ENCODE measurements around the gene JAK3. TPM values are rescaled to one million over a fixed set of nuclear protein-coding genes. Genes with fewer than 3 reads are reported as not detected.

The JAK3 gene
- total and polyA plus RNA-seq, 2 of the 13 experiments (the other 11 are each of a cell fraction or from before 2014, with no cell fraction given), result 3.4 to 18.6 TPM

DNA sequence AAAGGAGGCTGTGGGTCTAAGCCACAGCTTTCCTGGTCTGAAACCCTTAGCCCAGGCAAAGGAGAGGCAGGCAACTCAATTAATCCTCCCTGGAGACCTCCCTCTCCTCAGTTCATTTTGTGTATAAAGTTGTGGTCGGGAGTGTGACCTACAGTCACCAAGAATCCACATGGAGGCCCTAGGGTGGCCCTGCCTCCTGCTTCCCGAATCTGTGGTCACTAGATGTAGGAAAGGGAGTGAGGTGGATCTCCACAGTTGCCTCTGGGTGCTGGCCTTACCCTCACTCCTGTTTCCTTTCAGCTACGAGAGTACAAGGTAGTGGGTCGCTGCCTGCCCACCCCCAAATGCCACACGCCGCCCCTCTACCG, 13.2 kb upstream of the JAK3 start (continued):
- TF ChIP-seq SAP130 (CRISPR knock-in tag; IDR thresholded peaks at IDR 0.05; ENCODE audit: low read depth) (peak; percentile 26; the same call in 1 of the 2 replicates), NFE2L2 (IDR thresholded peaks at IDR 0.05; ENCODE audit: low read length) (no peak), ZNF235 (CRISPR knock-in tag; IDR thresholded peaks at IDR 0.05; ENCODE audit: borderline replicate concordance) (no peak), POLR2A (IDR thresholded peaks at IDR 0.05; ENCODE audit: insufficient read depth in 1 of 2, low read depth in 2 of 2, low read length in 2 of 2) (peak in 1 of 2 experiments; percentile 39; a peak in 1 of 4 replicates), EHMT2 (IDR thresholded peaks at IDR 0.05; ENCODE audit: borderline replicate concordance, low read depth, low read length) (no peak), RARA (CRISPR knock-in tag; IDR thresholded peaks at IDR 0.05) (no peak), NCOA5 (CRISPR knock-in tag; IDR thresholded peaks at IDR 0.05) (no peak)
- TF ChIP-seq, protein P1, sequence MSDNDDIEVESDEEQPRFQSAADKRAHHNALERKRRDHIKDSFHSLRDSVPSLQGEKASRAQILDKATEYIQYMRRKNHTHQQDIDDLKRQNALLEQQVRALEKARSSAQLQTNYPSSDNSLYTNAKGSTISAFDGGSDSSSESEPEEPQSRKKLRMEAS (IDR thresholded peaks at IDR 0.05), result 0 out of 2 replicates have a peak, but pooled peaks have one; percentile 15
- TF ChIP-seq, protein P2, sequence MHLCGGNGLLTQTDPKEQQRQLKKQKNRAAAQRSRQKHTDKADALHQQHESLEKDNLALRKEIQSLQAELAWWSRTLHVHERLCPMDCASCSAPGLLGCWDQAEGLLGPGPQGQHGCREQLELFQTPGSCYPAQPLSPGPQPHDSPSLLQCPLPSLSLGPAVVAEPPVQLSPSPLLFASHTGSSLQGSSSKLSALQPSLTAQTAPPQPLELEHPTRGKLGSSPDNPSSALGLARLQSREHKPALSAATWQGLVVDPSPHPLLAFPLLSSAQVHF (CRISPR knock-in tag; IDR thresholded peaks at IDR 0.05), result 0 out of 2 replicates have a peak, but pooled peaks have one; percentile 13

DNA sequence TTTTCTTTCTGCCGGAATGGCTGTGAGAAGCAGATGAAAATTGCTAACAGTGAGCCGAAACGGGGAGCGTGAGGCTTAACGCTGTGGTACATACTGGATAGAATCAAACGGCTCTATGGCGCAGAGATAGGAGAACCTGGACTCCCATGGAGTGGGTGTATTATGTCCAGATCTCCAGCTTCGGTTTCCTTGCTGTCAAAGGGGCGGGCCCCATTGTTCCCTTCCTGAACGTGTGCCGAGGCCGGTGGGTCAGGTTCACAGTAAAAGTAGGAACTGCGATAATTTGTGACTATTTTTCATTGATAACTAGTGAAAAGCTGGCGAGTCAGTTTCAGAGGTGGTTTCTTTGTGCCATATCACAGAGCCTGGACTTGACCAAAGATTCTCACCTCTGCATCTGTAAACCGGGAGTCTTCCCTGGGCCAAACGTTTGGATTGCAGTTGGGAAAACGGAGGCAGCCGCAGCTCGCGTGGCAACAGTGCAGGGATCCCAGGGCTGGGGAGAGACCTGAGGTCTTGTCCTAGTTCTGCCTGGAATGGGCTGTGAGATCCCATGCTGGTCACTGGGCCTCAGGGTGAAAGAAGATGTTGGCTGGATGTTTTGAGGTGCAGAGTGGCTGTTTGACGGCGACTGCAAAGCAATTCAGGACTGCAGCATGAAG, 12.7 kb upstream of the JAK3 start:
- no peak for FAIRE-seq
- no peak overlapping the region for H2AFZ ChIP-seq (ENCODE audit: low read length)
- peak; percentile 3; the same call in 1 of the 2 replicates for TF ChIP-seq ZNF317 (CRISPR knock-in tag; IDR thresholded peaks at IDR 0.05)
- TF ChIP-seq, protein P2 (CRISPR knock-in tag; IDR thresholded peaks at IDR 0.05), result 0 out of 2 replicates have a peak, but pooled peaks have one; percentile 29
- TF ChIP-seq, protein P3, sequence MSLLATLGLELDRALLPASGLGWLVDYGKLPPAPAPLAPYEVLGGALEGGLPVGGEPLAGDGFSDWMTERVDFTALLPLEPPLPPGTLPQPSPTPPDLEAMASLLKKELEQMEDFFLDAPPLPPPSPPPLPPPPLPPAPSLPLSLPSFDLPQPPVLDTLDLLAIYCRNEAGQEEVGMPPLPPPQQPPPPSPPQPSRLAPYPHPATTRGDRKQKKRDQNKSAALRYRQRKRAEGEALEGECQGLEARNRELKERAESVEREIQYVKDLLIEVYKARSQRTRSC (CRISPR knock-in tag; IDR thresholded peaks at IDR 0.05; ENCODE audit: low read depth), result 0 out of 2 replicates have a peak, but pooled peaks have one; percentile 36
- no peak for TF ChIP-seq MAZ (IDR thresholded peaks at IDR 0.05; ENCODE audit: borderline replicate concordance, low read depth, low read length)
- TF ChIP-seq MAZ (CRISPR knock-in tag; IDR thresholded peaks at IDR 0.05; ENCODE audit: low read depth), result 0 out of 2 replicates have a peak, but pooled peaks have one; percentile 12
- no peak for TF ChIP-seq ZNF678 (CRISPR knock-in tag; IDR thresholded peaks at IDR 0.05)
- TF ChIP-seq, protein P4, sequence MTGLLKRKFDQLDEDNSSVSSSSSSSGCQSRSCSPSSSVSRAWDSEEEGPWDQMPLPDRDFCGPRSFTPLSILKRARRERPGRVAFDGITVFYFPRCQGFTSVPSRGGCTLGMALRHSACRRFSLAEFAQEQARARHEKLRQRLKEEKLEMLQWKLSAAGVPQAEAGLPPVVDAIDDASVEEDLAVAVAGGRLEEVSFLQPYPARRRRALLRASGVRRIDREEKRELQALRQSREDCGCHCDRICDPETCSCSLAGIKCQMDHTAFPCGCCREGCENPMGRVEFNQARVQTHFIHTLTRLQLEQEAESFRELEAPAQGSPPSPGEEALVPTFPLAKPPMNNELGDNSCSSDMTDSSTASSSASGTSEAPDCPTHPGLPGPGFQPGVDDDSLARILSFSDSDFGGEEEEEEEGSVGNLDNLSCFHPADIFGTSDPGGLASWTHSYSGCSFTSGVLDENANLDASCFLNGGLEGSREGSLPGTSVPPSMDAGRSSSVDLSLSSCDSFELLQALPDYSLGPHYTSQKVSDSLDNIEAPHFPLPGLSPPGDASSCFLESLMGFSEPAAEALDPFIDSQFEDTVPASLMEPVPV (CRISPR knock-in tag; IDR thresholded peaks at IDR 0.05), result peak; percentile 3; the same call in 1 of the 2 replicates
- no peak for TF ChIP-seq ZNF598 (CRISPR knock-in tag; IDR thresholded peaks at IDR 0.05; ENCODE audit: borderline replicate concordance)
- no peak for TF ChIP-seq YY1 (IDR thresholded peaks at IDR 0.05; ENCODE audit: insufficient read depth, insufficient replicate concordance, low read depth, low read length)
- TF ChIP-seq ZNF557 (CRISPR knock-in tag; IDR thresholded peaks at IDR 0.05), result 0 out of 2 replicates have a peak, but pooled peaks have one; percentile 19
- TF ChIP-seq ZNF572 (CRISPR knock-in tag; IDR thresholded peaks at IDR 0.05), result no peak
- TF ChIP-seq SALL2 (CRISPR knock-in tag; IDR thresholded peaks at IDR 0.05), result peak; percentile 32; the same call in 1 of the 2 replicates

More for the DNA sequence above, 12.7 kb upstream of the JAK3 start:
- Histone ChIP-seq H3K79me2 (ENCODE audit: insufficient read depth, low read length) (peaks cover 27% of the 10 kb centered on the region), H3K4me1 (ENCODE audit: insufficient read depth, low read length) (peaks cover 22% of the 10 kb centered on the region), H3K36me3 (replicated peaks in 1 of 2; ENCODE audit: control insufficient read depth in 1 of 2, insufficient read depth in 2 of 2, low read length in 2 of 2) (peaks cover 14 to 33% of the 10 kb centered on the region in 2 experiments), H3K27me3 (ENCODE audit: control insufficient read depth in 1 of 2, insufficient read depth in 2 of 2, low read length in 2 of 2) (no peaks in the 10 kb centered on the region; a peak in 1 of 5 replicates), H3K4me3 (replicated peaks in 1 of 3; ENCODE audit: insufficient read depth in 1 of 3, low read depth in 2 of 3, low read length in 3 of 3) (peak overlapping the region; percentile 91 to 97 (median 96)), H4K20me1 (ENCODE audit: insufficient read depth, low read length) (peaks cover 53% of the 10 kb centered on the region), H3K27ac (ENCODE audit: extremely low read length, insufficient read depth, low read length) (peak overlapping the region; percentile 82), H3K9ac (ENCODE audit: insufficient read depth, low read depth, low read length) (peak overlapping the region; percentile 99), H3K4me2 (ENCODE audit: low read depth, low read length) (peak overlapping the region; percentile 82), H3K9me3 (ENCODE audit: low read length) (no peaks in the 10 kb centered on the region)
- TSS peak; percentile 72 for BruUV-seq (replicated peaks)
- DNase-seq (ENCODE audit: low spot score) (no peak), ATAC-seq (no peak)
- in situ Hi-C loops (cut with HindIII; ENCODE audit: extremely low pct_ligation_motif_present, low pct_unique_long_range_greater_than_20kb) (no loop called here), intact Hi-C loops (cut with micrococcal nuclease; ENCODE audit: unreplicated experiment) (no loop called here)
- POLR2A ChIA-PET, result interaction anchor here (1.2 to 2.2 kb wide), 8 partner anchors 12 to 255 kb away, joined by 3 to 49 read pairs (median 13); partner anchors contain the start of genes B3GNT3, CCDC124 and JAK3
- CTCF ChIA-PET (ENCODE audit: low intra/inter-chr PET ratio, low total read pairs), result no interaction called here
- 2% methylated on average over 20 of the region's 22 CpGs for WGBS (ENCODE audit: low lambda C conversion rate)
